HG03280 (cell line): Measurements from ENCODE around the gene ASCC1.
"Not testable (repeated sequence)": the region's sequence is repeated elsewhere in the genome, so short reads cannot be mapped to it uniquely, and the experiment has no call there.

Experiments used
- ATAC-seq: cut with Tn5 transposase; IDR thresholded peaks from one replicate; pipeline ENCODE4 v1.9.1; 2021; ENCODE audit warnings: mild to moderate bottlenecking, moderate library complexity; ENCODE audit not compliant: unreplicated experiment

Gene ASCC1

DNA sequence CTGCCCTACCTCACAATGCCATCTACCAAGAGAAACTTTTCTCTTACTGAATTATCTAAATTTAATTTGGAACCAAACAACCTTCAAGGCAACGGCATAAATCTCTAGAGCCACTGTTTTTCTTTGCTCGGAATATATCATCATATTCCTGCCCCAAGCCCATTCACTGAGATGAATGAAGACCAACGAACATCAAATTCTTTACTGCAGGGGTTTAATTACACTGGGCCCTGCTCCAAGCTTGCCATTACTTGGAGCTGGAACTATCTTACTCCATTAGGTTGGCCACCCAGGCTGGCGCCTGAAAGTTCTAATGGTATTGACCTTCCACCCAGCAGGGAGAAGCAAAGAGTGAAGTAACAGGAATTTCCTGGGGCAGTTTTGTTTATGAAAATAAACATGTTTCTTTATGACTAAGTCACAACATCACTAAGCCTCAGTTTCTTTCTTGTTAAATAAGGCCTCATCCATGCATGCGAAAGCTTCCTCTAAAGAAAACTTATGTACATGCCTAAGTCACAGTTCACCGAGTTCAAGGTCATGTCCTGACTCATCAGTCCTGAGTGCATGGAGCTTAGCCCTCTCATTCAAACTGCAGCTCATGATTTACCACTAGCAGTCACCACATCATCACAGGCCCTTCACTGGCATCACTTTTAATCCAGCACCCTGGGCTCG lies 42.3 kb downstream of the ASCC1 start:
- ATAC-seq: peak; percentile 44

DNA sequence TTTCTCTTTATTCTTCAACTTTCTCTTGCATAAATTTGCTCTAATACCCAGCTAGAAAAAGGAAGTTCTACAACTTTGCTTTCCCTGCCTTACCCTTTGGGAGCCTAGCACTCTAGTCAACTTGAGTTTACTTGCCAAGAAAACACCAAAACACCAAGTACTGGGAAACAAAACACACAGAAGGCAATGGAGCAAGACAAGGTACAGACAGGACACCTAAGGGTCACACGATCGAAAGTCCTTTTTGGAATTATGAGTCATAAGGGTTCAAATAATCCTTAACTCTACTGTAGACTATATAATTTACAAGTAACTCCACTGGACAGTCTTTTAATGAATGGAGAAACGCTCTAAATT lies 42.8 kb downstream of the ASCC1 start:
- ATAC-seq: no peak

DNA sequence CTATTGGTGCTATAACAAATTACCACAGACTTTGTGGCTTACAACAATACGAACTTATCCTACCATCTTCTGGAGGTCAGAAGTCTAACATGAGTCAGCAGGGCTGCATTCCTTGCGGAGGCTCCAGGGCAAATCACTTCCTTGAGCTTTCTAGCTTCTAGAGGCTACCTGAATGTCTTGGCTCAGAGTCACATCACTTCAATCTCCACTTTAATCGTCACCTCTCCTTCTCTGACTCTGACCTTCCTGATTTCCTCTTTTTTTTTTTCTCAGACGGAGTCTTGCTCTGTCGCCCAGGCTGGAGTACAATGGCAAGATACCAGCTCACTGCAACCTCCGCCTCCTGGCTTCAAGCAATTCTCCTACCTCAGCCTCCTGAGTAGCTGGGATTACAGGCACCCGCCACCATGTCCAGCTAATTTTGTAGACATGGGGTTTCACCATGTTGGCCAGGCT lies 44.9 kb downstream of the ASCC1 start:
- no peak for ATAC-seq

- no peak for ATAC-seq
Measured at GRCh38 chr10:72170733-72171132, 45.3 kb downstream of the ASCC1 start.

DNA sequence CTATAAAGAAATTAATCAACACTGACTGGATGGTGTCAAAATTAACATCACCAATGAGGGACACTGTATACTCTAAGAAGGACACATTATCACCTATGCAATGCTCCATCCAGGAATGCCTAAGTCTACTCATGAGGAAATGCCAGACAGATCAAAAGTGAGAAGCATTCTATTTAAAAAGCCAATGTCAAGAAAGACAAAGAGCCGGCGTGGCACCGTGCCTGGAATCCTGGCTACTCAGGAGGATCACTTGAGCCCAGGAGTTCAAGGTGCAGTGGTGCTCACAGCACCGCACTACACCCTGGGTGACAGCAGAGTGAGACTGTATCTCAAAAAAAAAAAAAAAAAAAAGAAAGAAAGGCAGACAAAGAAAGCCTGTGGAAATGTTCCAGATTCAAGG lies 45.8 kb downstream of the ASCC1 start:
- no peak for ATAC-seq

- no peak for ATAC-seq
Measured at GRCh38 chr10:72167118-72167517, 49.0 kb downstream of the ASCC1 start.

DNA sequence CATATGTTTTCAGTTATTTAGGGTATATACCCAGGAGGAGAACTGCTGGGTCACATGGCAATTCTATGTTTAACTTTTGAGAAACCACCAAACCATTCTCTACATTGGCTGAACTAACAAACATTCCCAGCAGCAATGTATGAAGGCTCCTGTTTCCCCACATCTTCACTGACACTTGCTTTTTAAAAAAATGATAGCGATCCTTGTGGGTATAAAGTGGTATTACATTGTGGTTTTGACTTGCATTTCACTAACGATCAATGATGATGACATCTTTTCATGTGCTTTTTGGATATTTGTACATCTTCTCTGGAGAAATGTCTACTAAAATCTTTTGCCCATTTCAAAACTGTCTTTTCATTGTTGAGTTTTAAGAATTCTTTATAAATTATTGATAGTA lies 51.5 kb downstream of the ASCC1 start:
- no peak for ATAC-seq

DNA sequence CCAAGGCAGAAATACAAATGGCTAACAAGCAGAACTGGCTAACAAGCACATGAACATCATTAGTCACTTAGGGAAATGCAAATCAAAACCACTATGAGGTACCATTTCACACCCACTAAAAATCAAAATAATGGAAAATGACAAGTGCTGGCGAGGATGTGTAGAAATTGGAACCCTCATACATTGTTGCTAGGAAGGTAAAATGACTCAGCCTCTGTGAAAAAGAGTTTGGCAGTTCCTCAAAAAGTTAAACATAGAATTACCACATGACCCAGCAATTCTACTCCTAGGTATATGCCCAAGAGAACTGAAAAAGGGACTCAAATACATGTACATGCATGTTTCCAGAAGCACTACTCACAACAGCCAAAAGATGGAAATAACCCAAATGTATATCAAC lies 53.1 kb downstream of the ASCC1 start:
- no peak for ATAC-seq

GRCh38 chr10:72158176-72158575 lies 57.9 kb downstream of the ASCC1 start:
- no peak for ATAC-seq

GRCh38 chr10:72156223-72156622 lies 59.9 kb downstream of the ASCC1 start:
- no peak for ATAC-seq

- ATAC-seq: no peak
Measured at GRCh38 chr10:72152286-72152685, 63.8 kb downstream of the ASCC1 start.

GRCh38 chr10:72150746-72151478 lies 65.2 kb downstream of the ASCC1 start:
- not testable (repeated sequence) for ATAC-seq

DNA sequence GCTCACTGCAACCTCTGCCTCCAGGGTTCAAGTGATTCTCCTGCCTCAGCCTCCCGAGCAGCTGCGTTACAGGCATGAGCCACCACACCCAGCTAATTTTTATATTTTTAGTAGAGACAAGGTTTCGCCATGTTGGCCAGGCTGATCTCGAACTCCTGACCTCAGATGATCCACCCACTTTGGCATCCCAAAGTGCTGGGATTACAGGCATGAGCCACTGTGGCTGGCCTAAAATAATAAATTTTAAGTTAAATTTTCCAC lies 68.8 kb downstream of the ASCC1 start:
- ATAC-seq: not testable (repeated sequence)

DNA sequence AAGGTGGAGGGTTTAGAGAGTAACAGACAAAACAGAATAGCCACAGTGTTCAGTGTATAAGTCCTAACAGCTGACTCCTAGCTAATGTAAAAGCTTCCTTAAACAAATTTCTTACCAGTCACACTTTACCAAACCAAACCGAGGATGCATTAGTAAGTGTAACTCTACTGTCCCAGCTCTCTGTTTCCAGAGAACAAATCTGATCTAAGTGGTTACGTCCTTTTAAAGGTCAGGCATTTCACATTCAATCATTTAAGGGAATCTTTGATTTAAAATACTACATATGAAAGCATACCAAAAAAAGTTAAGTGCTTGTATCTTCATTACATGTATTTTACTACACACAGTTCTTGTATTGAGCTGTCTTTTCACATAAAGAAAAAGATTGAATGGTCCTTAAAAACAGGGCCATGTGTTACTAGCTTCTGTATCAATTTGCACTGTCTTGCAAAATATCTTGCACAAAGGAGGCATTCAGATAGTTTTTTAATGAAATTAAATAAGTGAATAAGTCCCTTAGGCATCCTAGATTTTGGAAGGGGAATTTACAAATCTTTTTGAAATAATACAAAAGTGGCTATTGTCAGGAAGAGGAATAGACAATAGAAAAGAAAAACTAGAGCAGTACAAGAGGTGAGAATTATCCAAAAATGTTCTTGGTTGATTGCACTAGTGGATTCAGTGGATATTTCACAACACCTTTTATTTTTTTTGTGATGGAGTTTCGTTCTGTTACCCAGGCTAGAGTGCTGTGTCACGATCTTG lies 69.3 kb downstream of the ASCC1 start:
- ATAC-seq: no peak

GRCh38 chr10:72146071-72146470 lies 70.0 kb downstream of the ASCC1 start:
- ATAC-seq: no peak

DNA sequence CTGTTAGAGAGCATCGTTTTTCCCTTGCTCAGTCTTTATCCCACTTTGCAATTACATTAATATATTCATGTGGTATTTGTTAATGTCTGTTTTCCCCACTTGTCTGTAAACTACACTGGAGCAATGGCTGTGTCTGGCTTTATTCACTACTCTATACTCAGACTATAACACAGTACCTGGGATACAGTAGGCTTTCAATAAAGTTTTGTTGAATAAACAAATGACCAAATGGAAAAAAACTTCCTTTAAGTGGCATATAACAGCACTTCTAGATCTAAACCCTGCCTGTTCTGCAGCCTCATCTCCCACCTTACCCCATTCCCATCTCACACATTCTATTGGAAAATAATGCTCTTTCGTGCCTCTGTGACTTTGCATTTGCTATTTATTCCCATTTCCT lies 70.4 kb downstream of the ASCC1 start:
- no peak for ATAC-seq

GRCh38 chr10:72140850-72141249 lies 75.2 kb downstream of the ASCC1 start:
- no peak for ATAC-seq

GRCh38 chr10:72140174-72140573 lies 75.9 kb downstream of the ASCC1 start:
- no peak for ATAC-seq

DNA sequence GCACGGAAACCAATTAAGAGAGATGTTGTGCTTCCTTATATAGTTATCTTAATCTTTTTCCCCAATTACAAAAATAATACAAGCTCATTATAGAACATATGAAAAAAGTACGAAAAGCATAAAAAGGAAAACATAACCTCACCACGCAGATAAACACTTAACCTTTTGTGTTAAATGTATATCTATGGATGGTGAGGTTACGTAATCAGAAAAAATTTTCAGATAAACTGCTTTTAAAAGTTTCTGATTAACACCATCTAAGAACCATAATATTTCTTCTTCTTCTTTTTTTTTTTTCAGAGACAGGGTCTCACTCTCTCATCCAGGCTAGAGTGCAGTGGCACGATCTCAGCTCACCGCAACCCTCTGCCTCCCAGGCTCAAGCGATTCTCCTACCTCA lies 78.5 kb downstream of the ASCC1 start:
- no peak for ATAC-seq

- not testable (repeated sequence) for ATAC-seq
Measured at GRCh38 chr10:72136225-72136624, 79.9 kb downstream of the ASCC1 start.

- no peak for ATAC-seq
Measured at GRCh38 chr10:72134785-72135767, 81.0 kb downstream of the ASCC1 start.
